Hypothalamus (tissue), 51 donors: ENCODE results near the gene CLSTN2.

Source experiments
- DNase-seq, 51 donors: peaks; one replicate each; lab custom pipeline; 2025; lab: John Stamatoyannopoulos, UW

The CLSTN2 gene

GRCh38 chr3:140089403-140090072 is 154.6 kb downstream of the CLSTN2 start:
- DNase-seq, result no peak

DNA sequence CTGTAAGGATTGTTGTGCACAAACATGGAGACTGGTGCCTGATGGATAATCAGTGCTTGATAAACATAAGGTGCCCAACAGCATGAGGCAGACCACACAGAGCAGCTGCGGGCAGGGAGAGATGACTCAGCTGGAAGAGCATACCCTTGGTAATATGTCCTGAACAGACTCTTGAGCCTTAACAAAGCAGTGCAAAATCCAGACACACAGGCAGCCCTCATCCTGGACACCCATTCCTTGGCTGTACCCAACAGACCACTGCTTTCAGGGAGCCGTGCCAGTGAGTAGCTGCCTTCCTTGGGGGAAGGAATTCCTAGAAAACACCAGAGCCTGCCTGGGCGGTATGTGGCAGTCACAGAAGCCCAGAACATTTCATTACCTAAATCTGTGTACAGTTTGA is 156.2 kb downstream of the CLSTN2 start:
- peak in 8 of 51 donors; percentile 2 to 50 (median 10) for DNase-seq

GRCh38 chr3:140092848-140093536 is 158.0 kb downstream of the CLSTN2 start:
- no peak for DNase-seq

- DNase-seq, result peak in 1 of 51 donors; percentile 9
Observed at GRCh38 chr3:140093742-140094141, 158.8 kb downstream of the CLSTN2 start.

DNA sequence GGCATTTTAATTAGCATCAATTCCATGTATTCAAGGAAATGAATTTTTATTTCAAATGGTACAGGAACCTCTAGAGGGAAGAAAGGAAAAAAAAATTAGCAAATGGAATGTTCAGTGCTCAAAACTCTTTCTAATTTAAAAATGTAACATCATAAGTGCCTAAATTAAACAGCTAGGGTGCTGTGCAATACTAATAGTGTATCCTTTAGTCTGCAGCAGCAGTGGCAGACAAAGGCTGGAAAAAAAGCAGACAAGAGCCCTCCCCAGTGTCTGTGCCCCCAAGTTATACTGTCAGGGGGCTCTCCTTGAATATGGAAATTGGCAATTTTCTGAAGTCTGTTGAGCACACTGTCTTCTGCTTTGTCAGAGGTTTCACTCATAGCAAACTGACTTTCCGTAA is 159.5 kb downstream of the CLSTN2 start:
- DNase-seq, result no peak

DNA sequence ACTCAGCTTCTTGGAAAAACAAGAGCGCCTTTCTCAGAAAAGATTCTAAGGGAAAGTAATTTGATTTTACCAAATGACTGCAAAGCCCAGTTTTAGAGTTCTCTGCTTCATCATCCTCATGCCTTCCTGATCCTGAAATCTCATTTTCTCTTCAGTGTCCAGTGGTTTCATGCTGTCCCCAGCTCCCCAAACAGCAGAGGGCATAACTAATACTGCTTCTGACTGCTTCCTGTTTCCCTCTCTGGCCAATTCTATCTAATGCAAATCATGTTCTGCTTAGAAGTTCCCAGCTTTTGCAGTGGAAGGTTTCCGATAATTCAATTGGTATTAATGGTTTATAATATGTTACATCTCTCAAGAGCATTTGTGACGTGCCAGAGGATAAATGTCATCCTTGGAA is 161.1 kb downstream of the CLSTN2 start:
- DNase-seq, result no peak

- no peak for DNase-seq
Observed at GRCh38 chr3:140097874-140098635, 163.1 kb downstream of the CLSTN2 start.

DNA sequence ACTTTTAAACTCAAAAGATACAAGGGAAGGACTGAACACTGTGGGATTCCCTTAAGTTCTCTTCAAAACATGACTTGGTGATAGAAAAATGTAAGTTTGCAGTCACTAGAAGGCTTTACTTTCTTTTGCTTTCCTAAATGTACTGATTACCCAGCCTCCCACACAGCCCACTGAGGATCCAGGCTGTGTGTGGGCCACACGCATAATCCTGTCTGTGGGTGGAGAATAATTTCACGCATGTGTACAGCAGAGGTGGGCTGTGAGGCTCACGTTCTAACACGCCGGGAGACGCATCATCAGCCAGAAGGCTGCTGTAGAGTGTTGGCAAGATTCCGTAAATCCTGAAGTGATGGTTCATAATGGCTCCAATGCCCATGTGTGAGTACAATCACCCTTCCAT is 165.5 kb downstream of the CLSTN2 start:
- DNase-seq, result peak in 2 of 51 donors; percentile 9 to 22

GRCh38 chr3:140103166-140103565 is 168.2 kb downstream of the CLSTN2 start:
- DNase-seq, result peak in 1 of 51 donors; percentile 47

GRCh38 chr3:140103986-140104645 is 169.1 kb downstream of the CLSTN2 start:
- DNase-seq, result peak in 1 of 51 donors; percentile 28

GRCh38 chr3:140113996-140114788 is 179.2 kb downstream of the CLSTN2 start:
- no peak for DNase-seq

GRCh38 chr3:140114789-140115080 is 179.8 kb downstream of the CLSTN2 start:
- DNase-seq, result no peak

DNA sequence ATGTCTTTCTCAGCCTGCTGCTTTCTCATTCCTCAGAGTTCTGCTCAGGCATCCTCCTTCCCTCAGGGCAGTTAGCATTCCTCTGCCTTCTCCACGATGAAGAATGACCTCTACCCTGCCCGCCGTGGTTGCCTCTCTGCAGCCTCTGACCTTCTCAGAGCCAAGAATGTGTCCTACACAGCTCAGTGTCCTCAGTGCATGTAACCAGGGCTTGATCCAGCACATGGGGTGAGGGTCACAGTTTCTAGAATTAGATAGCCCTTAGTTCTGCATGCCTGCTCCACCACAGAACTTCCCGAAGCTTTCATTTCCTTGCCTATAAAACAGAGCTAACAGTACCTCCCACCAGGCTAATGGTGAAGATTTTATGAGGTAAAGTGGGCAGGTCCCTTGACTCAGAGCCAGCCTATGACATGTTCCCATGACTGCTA is 182.1 kb downstream of the CLSTN2 start:
- no peak for DNase-seq

GRCh38 chr3:140122183-140122582 is 187.2 kb downstream of the CLSTN2 start:
- no peak for DNase-seq

GRCh38 chr3:140128217-140128616 is 193.2 kb downstream of the CLSTN2 start:
- DNase-seq, result no peak

DNA sequence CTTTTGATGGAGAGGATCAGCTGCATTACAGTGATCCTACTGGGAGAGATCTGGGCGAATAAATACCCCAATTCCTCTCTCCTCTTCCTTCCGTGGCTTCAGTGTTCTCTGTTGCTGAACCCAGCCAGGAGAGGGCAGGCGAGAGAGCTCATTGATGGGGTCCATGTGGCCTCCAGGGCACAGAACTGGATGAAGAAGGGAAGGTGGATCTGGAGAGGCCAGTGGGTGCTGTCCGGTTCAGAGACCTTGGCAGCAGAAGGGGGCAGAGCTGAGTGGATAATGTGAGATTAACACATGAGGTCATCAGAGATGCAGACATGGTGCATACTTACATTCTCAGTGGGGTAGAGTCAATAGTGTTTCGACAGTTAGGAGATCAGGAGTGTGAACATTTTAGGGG is 193.6 kb downstream of the CLSTN2 start:
- DNase-seq, result peak in 23 of 51 donors; percentile 1 to 44 (median 12)

DNA sequence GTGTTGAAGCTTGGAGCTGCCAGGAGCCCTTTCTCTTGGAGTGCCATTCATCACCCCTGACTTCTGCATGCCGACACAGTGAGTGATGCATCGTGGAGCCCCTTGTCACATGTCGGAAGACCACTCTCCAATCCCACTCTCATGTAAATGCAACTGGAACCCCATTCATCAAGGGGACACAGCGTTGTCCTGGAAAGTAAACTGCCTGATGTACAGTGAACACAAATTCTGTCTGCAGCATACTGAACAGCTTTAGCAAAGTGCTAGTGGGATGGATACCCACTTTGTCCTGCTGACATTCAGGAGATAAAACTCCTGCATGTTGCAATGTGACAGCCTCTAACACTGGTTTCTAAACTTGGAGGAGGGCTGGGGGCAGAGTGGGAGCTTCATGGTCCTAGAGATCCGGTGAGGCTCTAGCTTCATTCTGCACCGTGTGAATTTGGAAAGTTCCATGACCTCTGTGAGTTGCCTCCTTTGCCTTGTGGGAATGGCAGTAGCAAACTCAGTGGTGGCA is 194.8 kb downstream of the CLSTN2 start:
- DNase-seq, result no peak

DNA sequence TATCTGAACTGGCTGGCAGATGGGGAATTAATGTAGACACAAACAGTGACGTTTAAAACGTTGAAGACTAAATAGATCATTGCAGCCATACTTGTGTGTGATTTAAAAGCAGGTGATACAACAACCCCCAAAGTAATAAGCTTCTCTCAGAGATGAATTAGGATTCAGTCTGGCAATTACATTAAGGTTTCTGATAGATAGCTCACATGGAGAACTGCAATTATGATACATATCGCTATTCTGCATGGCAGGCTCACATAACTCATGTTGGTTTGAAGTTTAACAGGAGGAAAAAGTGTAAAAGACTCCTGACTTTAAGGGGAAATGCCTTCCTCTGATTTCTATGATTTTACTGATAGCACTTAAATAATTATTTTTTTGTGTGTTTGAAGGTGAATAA is 196.9 kb downstream of the CLSTN2 start:
- no peak for DNase-seq

- no peak for DNase-seq
Observed at GRCh38 chr3:140134231-140134965, 199.4 kb downstream of the CLSTN2 start.
